ENCODE data around the gene CNGB1. TPM values are rescaled to one million over a fixed set of nuclear protein-coding genes. Genes with fewer than 3 reads are reported as not detected.

The CNGB1 gene
- polyA plus RNA-seq, 1 donor (not counting 4 experiments of a cell fraction or from before 2014, with no cell fraction given): 0.08 TPM

GRCh38 chr16:57901480-57902069, 69.4 kb downstream of the CNGB1 start:
- no peaks in the 10 kb centered on the region for H3K36me3 ChIP-seq (ENCODE audit: control insufficient read depth in 2 of 2, extremely low read depth in 1 of 2, insufficient read depth in 2 of 2, low read length in 2 of 2)
- dilution Hi-C loops (cut with MboI; ENCODE audit: extremely low pct_ligation_motif_present, low sequenced_read_pairs): no loop called here
- no peak for DNase-seq (ENCODE audit: low read depth, low spot score)
- H3K9me1 ChIP-seq (ENCODE audit: control insufficient read depth, extremely low read depth, insufficient read depth, low read length): no peaks in the 10 kb centered on the region
- TF ChIP-seq EZH2 (IDR thresholded peaks at IDR 0.05; ENCODE audit: low read length) (no peak), CTCF (optimal IDR thresholded peaks at IDR 0.05 in 1 of 3, IDR thresholded peaks at IDR 0.05 in 1 of 3, conservative IDR thresholded peaks at IDR 0.05 in 1 of 3; ENCODE audit: extremely low read depth in 1 of 3, insufficient read depth in 2 of 3, low read length in 3 of 3) (no peak)
- FAIRE-seq: no peak
- H4K20me1 ChIP-seq (ENCODE audit: control insufficient read depth, extremely low read depth, insufficient read depth, low read length): no peaks in the 10 kb centered on the region
- no peak overlapping the region for H3K4me2 ChIP-seq (ENCODE audit: control insufficient read depth, extremely low read depth, insufficient read depth, low read depth, low read length)
- no peaks in the 10 kb centered on the region for H3K79me2 ChIP-seq (ENCODE audit: control insufficient read depth, insufficient read depth, low read length)
- H3K9ac ChIP-seq (ENCODE audit: control insufficient read depth, extremely low read depth, insufficient read depth, low read length): no peak overlapping the region
- H3K27ac ChIP-seq (ENCODE audit: control insufficient read depth, insufficient read depth, low read length): no peak overlapping the region
- no peak overlapping the region for H3K4me3 ChIP-seq (ENCODE audit: control insufficient read depth in 2 of 3, extremely low read depth in 1 of 3, insufficient read depth in 2 of 3, low read depth in 1 of 3, low read length in 3 of 3)
- no peaks in the 10 kb centered on the region for H3K9me3 ChIP-seq (ENCODE audit: control insufficient read depth, low read depth, low read length)
- H3K27me3 ChIP-seq (ENCODE audit: control insufficient read depth, extremely low read depth, insufficient read depth, low read length): peaks cover 6% of the 10 kb centered on the region
- H2AFZ ChIP-seq (ENCODE audit: control insufficient read depth, low read length): no peak overlapping the region
- no peaks in the 10 kb centered on the region for H3K4me1 ChIP-seq (ENCODE audit: control insufficient read depth, extremely low read depth, insufficient read depth, low read length)

GRCh38 chr16:57900796-57901479, 70.0 kb downstream of the CNGB1 start:
- no peaks in the 10 kb centered on the region for H3K4me1 ChIP-seq (ENCODE audit: control insufficient read depth, extremely low read depth, insufficient read depth, low read length)
- no peaks in the 10 kb centered on the region for H4K20me1 ChIP-seq (ENCODE audit: control insufficient read depth, extremely low read depth, insufficient read depth, low read length)
- H3K79me2 ChIP-seq (ENCODE audit: control insufficient read depth, insufficient read depth, low read length): no peaks in the 10 kb centered on the region
- no peak for FAIRE-seq
- DNase-seq (ENCODE audit: low read depth, low spot score): no peak
- H3K9me1 ChIP-seq (ENCODE audit: control insufficient read depth, extremely low read depth, insufficient read depth, low read length): no peaks in the 10 kb centered on the region
- H2AFZ ChIP-seq (ENCODE audit: control insufficient read depth, low read length): no peak overlapping the region
- no peak overlapping the region for H3K9ac ChIP-seq (ENCODE audit: control insufficient read depth, extremely low read depth, insufficient read depth, low read length)
- H3K4me2 ChIP-seq (ENCODE audit: control insufficient read depth, extremely low read depth, insufficient read depth, low read depth, low read length): no peak overlapping the region
- dilution Hi-C loops (cut with MboI; ENCODE audit: extremely low pct_ligation_motif_present, low sequenced_read_pairs): no loop called here
- H3K36me3 ChIP-seq (ENCODE audit: control insufficient read depth in 2 of 2, extremely low read depth in 1 of 2, insufficient read depth in 2 of 2, low read length in 2 of 2): no peaks in the 10 kb centered on the region
- peaks cover 6% of the 10 kb centered on the region for H3K27me3 ChIP-seq (ENCODE audit: control insufficient read depth, extremely low read depth, insufficient read depth, low read length)
- no peaks in the 10 kb centered on the region for H3K9me3 ChIP-seq (ENCODE audit: control insufficient read depth, low read depth, low read length)
- TF ChIP-seq EZH2 (IDR thresholded peaks at IDR 0.05; ENCODE audit: low read length) (no peak), CTCF (optimal IDR thresholded peaks at IDR 0.05 in 1 of 3, IDR thresholded peaks at IDR 0.05 in 1 of 3, conservative IDR thresholded peaks at IDR 0.05 in 1 of 3; ENCODE audit: extremely low read depth in 1 of 3, insufficient read depth in 2 of 3, low read length in 3 of 3) (no peak)
- no peak overlapping the region for H3K27ac ChIP-seq (ENCODE audit: control insufficient read depth, insufficient read depth, low read length)
- no peak overlapping the region for H3K4me3 ChIP-seq (ENCODE audit: control insufficient read depth in 2 of 3, extremely low read depth in 1 of 3, insufficient read depth in 2 of 3, low read depth in 1 of 3, low read length in 3 of 3)

Measured in keratinocyte (primary cell).